Caco-2 (cell line): ENCODE results near the gene C20orf204. TPM values are rescaled to one million over a fixed set of nuclear protein-coding genes. Genes with fewer than 3 reads are reported as not detected.

ENCODE experiments used
- BruUV-seq: library from RNA; stranded (reverse); fragments of 400-500 nt; replicated peaks from 2 replicates; lab custom pipeline; 2021; lab: Mats Ljungman, UMichigan
- CTCF ChIA-PET: fragments of 300-600 bp; sonication (Branson Sonifier 250); formaldehyde crosslinking; loops from one replicate; lab custom pipeline; 2022; ENCODE audit warnings: antibody characterized with exemption; lab: Charles Lee
- POLR2A ChIA-PET: fragments of 300-600 bp; sonication (Branson Sonifier 250); formaldehyde crosslinking; loops from one replicate; lab custom pipeline; 2022; ENCODE audit warnings: antibody characterized with exemption; lab: Charles Lee
- DNase-seq, 2 experiments: peaks; one replicate each; pipeline versions ENCODE4 v3.0.0 to v3.0.0-alpha.2; 2020 to 2022
- H3K27me3 ChIP-seq: replicated peaks from 2 replicates; pipeline ENCODE4 v1.6.0; 2011; ENCODE audit warnings: low read length; ENCODE audit not compliant: control insufficient read depth, insufficient read depth
- H3K36me3 ChIP-seq: 2 replicates; pipeline ENCODE4 v1.5.1; 2011; ENCODE audit warnings: low read length; ENCODE audit not compliant: control insufficient read depth, insufficient read depth
- H3K4me1 ChIP-seq: fragments of 250-450 bp; sonication (Bioruptor Pico); 2 replicates; pipeline ENCODE4 v1.5.1; 2020; ENCODE audit warnings: mild to moderate bottlenecking
- H3K4me3 ChIP-seq: 2 replicates; pipeline ENCODE4 v1.5.1; 2011; ENCODE audit warnings: low read depth, mild to moderate bottlenecking, control low read depth, low read length
- H3K9me3 ChIP-seq: fragments of 250-450 bp; sonication (Bioruptor Pico); 2 replicates; pipeline ENCODE4 v1.5.1; 2020; ENCODE audit warnings: mild to moderate bottlenecking, moderate library complexity
- H3K27ac Mint-ChIP-seq: one replicate; pipeline ENCODE4 v1.8.0; 2022; ENCODE audit warnings: mixed read lengths; ENCODE audit not compliant: unreplicated experiment
- H3K27me3 Mint-ChIP-seq: one replicate; pipeline ENCODE4 v1.8.0; 2022; ENCODE audit warnings: mixed read lengths; ENCODE audit not compliant: insufficient read depth, unreplicated experiment
- H3K36me3 Mint-ChIP-seq: one replicate; pipeline ENCODE4 v1.8.0; 2022; ENCODE audit warnings: mild to moderate bottlenecking, mixed read lengths; ENCODE audit not compliant: insufficient read depth, unreplicated experiment
- H3K4me1 Mint-ChIP-seq: one replicate; pipeline ENCODE4 v1.8.0; 2022; ENCODE audit warnings: low read depth, mixed read lengths; ENCODE audit not compliant: unreplicated experiment
- H3K4me3 Mint-ChIP-seq: one replicate; pipeline ENCODE4 v1.8.0; 2022; ENCODE audit warnings: mild to moderate bottlenecking, moderate library complexity, mixed read lengths; ENCODE audit not compliant: unreplicated experiment
- H3K9me3 Mint-ChIP-seq: one replicate; pipeline ENCODE4 v1.8.0; 2022; ENCODE audit warnings: mixed read lengths; ENCODE audit not compliant: unreplicated experiment
- intact Hi-C: fragments of 100-400 bp; cut with micrococcal nuclease; formaldehyde crosslinking; loops from one replicate; pipeline ENCODE4 v1.10.0; 2022; ENCODE audit not compliant: unreplicated experiment
- total RNA-seq: library from RNA; stranded (reverse); gene quantifications from 2 replicates; pipeline ENCODE4 v1.2.3, GENCODE V29; 2022
- TF ChIP-seq, protein P1 (sequence below), 2 experiments: fragments of 200-600 bp in 1 of 2; IDR thresholded peaks; 1 replicate in 1 of 2; 2 replicates in 1 of 2; pipeline versions ENCODE4 v1.5.1 to v1.8.0; 2011 to 2022; ENCODE audit warnings: antibody characterized with exemption in 1 of 2, control low read depth in 1 of 2, inconsistent platforms in 1 of 2, low read depth in 1 of 2, low read length in 1 of 2, mild to moderate bottlenecking in 1 of 2, moderate library complexity in 1 of 2; ENCODE audit not compliant: insufficient read depth in 1 of 2, severe bottlenecking in 1 of 2, unreplicated experiment in 1 of 2

C20orf204 gene
- total RNA-seq, 1 experiment from 2014 or later: 3.2 TPM

- no peak overlapping the region for H3K4me3 ChIP-seq
- peaks cover 29% of the 10 kb centered on the region for H3K36me3 Mint-ChIP-seq
- H3K4me1 Mint-ChIP-seq: no peaks in the 10 kb centered on the region
- peaks cover 22% of the 10 kb centered on the region for H3K4me1 ChIP-seq
- H3K27me3 Mint-ChIP-seq: peaks cover 8% of the 10 kb centered on the region
- intact Hi-C loops: no loop called here
- no peak overlapping the region for H3K27ac Mint-ChIP-seq
- TF ChIP-seq, protein P1, sequence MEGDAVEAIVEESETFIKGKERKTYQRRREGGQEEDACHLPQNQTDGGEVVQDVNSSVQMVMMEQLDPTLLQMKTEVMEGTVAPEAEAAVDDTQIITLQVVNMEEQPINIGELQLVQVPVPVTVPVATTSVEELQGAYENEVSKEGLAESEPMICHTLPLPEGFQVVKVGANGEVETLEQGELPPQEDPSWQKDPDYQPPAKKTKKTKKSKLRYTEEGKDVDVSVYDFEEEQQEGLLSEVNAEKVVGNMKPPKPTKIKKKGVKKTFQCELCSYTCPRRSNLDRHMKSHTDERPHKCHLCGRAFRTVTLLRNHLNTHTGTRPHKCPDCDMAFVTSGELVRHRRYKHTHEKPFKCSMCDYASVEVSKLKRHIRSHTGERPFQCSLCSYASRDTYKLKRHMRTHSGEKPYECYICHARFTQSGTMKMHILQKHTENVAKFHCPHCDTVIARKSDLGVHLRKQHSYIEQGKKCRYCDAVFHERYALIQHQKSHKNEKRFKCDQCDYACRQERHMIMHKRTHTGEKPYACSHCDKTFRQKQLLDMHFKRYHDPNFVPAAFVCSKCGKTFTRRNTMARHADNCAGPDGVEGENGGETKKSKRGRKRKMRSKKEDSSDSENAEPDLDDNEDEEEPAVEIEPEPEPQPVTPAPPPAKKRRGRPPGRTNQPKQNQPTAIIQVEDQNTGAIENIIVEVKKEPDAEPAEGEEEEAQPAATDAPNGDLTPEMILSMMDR (IDR thresholded peaks at IDR 0.05; ENCODE audit: insufficient read depth in 1 of 2, low read depth in 1 of 2, low read length in 1 of 2, severe bottlenecking in 1 of 2, unreplicated experiment in 1 of 2): no peak
- no peaks in the 10 kb centered on the region for H3K9me3 ChIP-seq
- peak in 1 of 2 experiments; percentile 54 for DNase-seq
- no TSS peak for BruUV-seq
- H3K4me3 Mint-ChIP-seq: peak overlapping the region; percentile 10
- CTCF ChIA-PET: interaction anchor here (4.4 to 6.2 kb wide), 3 partner anchors 19 to 80 kb away, joined by 51 to 139 read pairs (median 101); partner anchors contain the start of genes PRPF6, SAMD10 and TCEA2
- POLR2A ChIA-PET: no interaction called here
- H3K36me3 ChIP-seq: no peaks in the 10 kb centered on the region
- H3K27me3 ChIP-seq: no peaks in the 10 kb centered on the region
- no peaks in the 10 kb centered on the region for H3K9me3 Mint-ChIP-seq
Observed at GRCh38 chr20:64041040-64041780, 5.2 kb downstream of the C20orf204 start.

DNA sequence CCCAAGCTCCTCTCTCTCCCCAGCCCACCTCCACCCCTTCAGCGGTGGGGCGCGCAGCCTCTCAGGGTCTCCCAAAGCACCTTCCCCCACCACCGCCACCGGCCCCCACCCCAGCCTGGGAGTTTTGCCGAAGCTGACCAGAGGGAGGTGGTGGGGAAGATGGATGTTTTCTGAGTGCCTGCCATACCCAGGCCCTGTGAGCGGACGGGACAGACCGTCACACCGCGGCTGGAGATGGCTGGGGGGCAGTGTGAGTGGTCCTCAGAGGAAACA lies 5.7 kb downstream of the C20orf204 start:
- H3K9me3 Mint-ChIP-seq: no peaks in the 10 kb centered on the region
- no peak overlapping the region for H3K27ac Mint-ChIP-seq
- no peaks in the 10 kb centered on the region for H3K9me3 ChIP-seq
- peaks cover 13% of the 10 kb centered on the region for H3K27me3 Mint-ChIP-seq
- no peak for DNase-seq
- H3K4me3 ChIP-seq: no peak overlapping the region
- TF ChIP-seq, protein P1 (IDR thresholded peaks at IDR 0.05; ENCODE audit: insufficient read depth in 1 of 2, low read depth in 1 of 2, low read length in 1 of 2, severe bottlenecking in 1 of 2, unreplicated experiment in 1 of 2): no peak
- H3K4me1 Mint-ChIP-seq: no peaks in the 10 kb centered on the region
- H3K4me1 ChIP-seq: peaks cover 17% of the 10 kb centered on the region
- H3K36me3 ChIP-seq: no peaks in the 10 kb centered on the region
- intact Hi-C loops: no loop called here
- peaks cover 24% of the 10 kb centered on the region for H3K36me3 Mint-ChIP-seq
- H3K4me3 Mint-ChIP-seq: no peak overlapping the region
- ChIA-PET CTCF (interaction anchor here (4.6 kb wide), 1 partner anchor 60 kb away, joined by 139 read pairs; the partner anchor contains the start of genes PRPF6 and SAMD10), POLR2A (no interaction called here)
- no peaks in the 10 kb centered on the region for H3K27me3 ChIP-seq
- BruUV-seq: no TSS peak

DNA sequence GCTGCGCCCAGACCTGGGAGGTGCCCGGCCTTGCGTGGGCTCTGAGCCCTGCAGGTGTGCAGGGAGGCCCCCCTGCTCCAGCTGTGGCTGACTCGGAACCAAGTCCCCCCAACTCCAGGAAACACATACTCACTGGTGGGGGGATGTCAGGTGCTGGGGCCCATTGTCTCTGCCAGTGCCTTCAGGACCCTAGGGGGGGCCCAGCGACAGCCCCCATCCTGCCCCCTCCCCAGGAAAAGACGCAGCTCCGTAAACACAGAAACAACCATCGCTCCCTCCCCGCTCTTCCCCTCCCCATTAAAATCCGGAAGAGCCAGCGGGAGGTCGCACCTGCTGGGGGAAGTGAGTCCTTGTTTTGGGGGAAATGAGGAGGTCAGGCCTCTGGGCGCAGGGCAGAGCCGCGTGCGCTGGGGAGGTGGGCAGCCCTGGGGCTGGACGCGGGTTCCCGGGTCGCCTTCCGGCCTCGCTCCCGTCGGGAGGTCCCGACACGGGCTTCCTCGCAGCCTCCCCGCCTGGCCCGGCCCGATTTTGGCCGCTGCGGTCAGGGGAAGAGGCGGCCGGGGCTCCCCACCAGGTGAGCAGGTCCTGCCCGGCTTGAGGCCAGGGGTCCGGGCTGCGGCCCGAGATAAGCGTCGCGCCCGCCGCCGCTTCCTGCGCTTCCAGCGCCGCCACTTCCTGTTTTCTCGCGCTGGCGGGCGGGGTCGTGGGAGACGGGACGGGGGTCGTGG lies 6.2 kb downstream of the C20orf204 start:
- peaks cover 18% of the 10 kb centered on the region for H3K27me3 Mint-ChIP-seq
- H3K27me3 ChIP-seq: no peaks in the 10 kb centered on the region
- H3K36me3 ChIP-seq: no peaks in the 10 kb centered on the region
- TF ChIP-seq, protein P1 (IDR thresholded peaks at IDR 0.05; ENCODE audit: insufficient read depth in 1 of 2, low read depth in 1 of 2, low read length in 1 of 2, severe bottlenecking in 1 of 2, unreplicated experiment in 1 of 2): no peak
- H3K27ac Mint-ChIP-seq: no peak overlapping the region
- intact Hi-C loops: no loop called here
- no peaks in the 10 kb centered on the region for H3K4me1 Mint-ChIP-seq
- ChIA-PET POLR2A (no interaction called here), CTCF (interaction anchor here (4.6 kb wide), 1 partner anchor 61 kb away, joined by 139 read pairs; the partner anchor contains the start of genes PRPF6 and SAMD10)
- peak overlapping the region; percentile 24 for H3K4me3 ChIP-seq
- DNase-seq: no peak
- H3K36me3 Mint-ChIP-seq: peaks cover 19% of the 10 kb centered on the region
- no peaks in the 10 kb centered on the region for H3K9me3 ChIP-seq
- H3K9me3 Mint-ChIP-seq: no peaks in the 10 kb centered on the region
- BruUV-seq: no TSS peak
- H3K4me3 Mint-ChIP-seq: no peak overlapping the region
- H3K4me1 ChIP-seq: peaks cover 12% of the 10 kb centered on the region
